WTC11 (cell line): ENCODE data around the gene PIKFYVE. TPM values are rescaled to one million over a fixed set of nuclear protein-coding genes. Genes with fewer than 3 reads are reported as not detected.

Source experiments
- ATAC-seq: fragments of 200-7000 bp; cut with Tn5 transposase; 2 replicates; pipeline ENCODE4 v1.10.0; 2021; ENCODE audit warnings: mild to moderate bottlenecking, moderate library complexity
- CTCF ChIA-PET: fragments of 300-600 bp; sonication (Branson Sonifier 250); formaldehyde crosslinking; loops from one replicate; lab custom pipeline; 2021; ENCODE audit warnings: antibody characterized with exemption; lab: Charles Lee
- POLR2A ChIA-PET: fragments of 350-600 bp; sonication (Branson Sonifier 250); formaldehyde crosslinking; loops from one replicate; lab custom pipeline; 2021; ENCODE audit warnings: antibody characterized with exemption; lab: Charles Lee
- DNase-seq: peaks from one replicate; pipeline ENCODE4 v3.0.0; 2021; ENCODE audit warnings: low spot score
- H3K27ac Mint-ChIP-seq: 2 replicates; pipeline ENCODE4 v1.8.0; 2021; ENCODE audit warnings: mixed read lengths
- H3K27me3 Mint-ChIP-seq: 2 replicates; pipeline ENCODE4 v1.8.0; 2021; ENCODE audit warnings: low read depth, mild to moderate bottlenecking, moderate library complexity, mixed read lengths
- H3K36me3 Mint-ChIP-seq: 2 replicates; pipeline ENCODE4 v1.8.0; 2021; ENCODE audit warnings: mixed read lengths
- H3K4me1 Mint-ChIP-seq: 2 replicates; pipeline ENCODE4 v1.8.0; 2022; ENCODE audit warnings: mixed read lengths
- H3K4me3 Mint-ChIP-seq: 2 replicates; pipeline ENCODE4 v1.8.0; 2021; ENCODE audit warnings: mild to moderate bottlenecking, moderate library complexity, mixed read lengths
- H3K9me3 Mint-ChIP-seq: 2 replicates; pipeline ENCODE4 v1.8.0; 2021; ENCODE audit warnings: mixed read lengths
- E2F1 ChIP-seq: sonication (generic); formaldehyde crosslinking; IDR thresholded peaks from 2 replicates; pipeline ENCODE4 v1.8.0; 2022; ENCODE audit warnings: mild to moderate bottlenecking, missing genetic modification reagents
- FOXJ3 ChIP-seq: sonication (generic); formaldehyde crosslinking; IDR thresholded peaks from 2 replicates; pipeline ENCODE4 v1.9.0; 2021; ENCODE audit warnings: missing genetic modification reagents, mild to moderate bottlenecking, borderline replicate concordance
- IRF2 ChIP-seq: sonication (generic); formaldehyde crosslinking; IDR thresholded peaks from 2 replicates; pipeline ENCODE4 v1.8.0; 2022; ENCODE audit warnings: low read depth, missing genetic modification reagents, borderline replicate concordance
- KAT7 ChIP-seq: sonication (generic); formaldehyde crosslinking; IDR thresholded peaks from 2 replicates; pipeline ENCODE4 v1.8.1; 2023; ENCODE audit warnings: missing genetic modification reagents, mild to moderate bottlenecking, borderline replicate concordance
- MLX ChIP-seq: sonication (generic); formaldehyde crosslinking; IDR thresholded peaks from 2 replicates; pipeline ENCODE4 v1.8.1; 2023; ENCODE audit warnings: mild to moderate bottlenecking, missing genetic modification reagents, moderate library complexity
- MXD4 ChIP-seq: fragments of 250-450 bp; sonication (Bioruptor Pico); IDR thresholded peaks from 2 replicates; pipeline ENCODE4 v1.8.0; 2021; ENCODE audit warnings: mild to moderate bottlenecking, moderate library complexity, borderline replicate concordance
- MYBL2 ChIP-seq: sonication (generic); formaldehyde crosslinking; IDR thresholded peaks from 2 replicates; pipeline ENCODE4 v1.8.1; 2023; ENCODE audit warnings: mild to moderate bottlenecking, moderate library complexity, missing genetic modification reagents
- NFATC4 ChIP-seq: fragments of 250-450 bp; sonication (Bioruptor Pico); IDR thresholded peaks from 2 replicates; pipeline ENCODE4 v1.9.0; 2021; ENCODE audit warnings: mild to moderate bottlenecking
- NFYB ChIP-seq: sonication (generic); formaldehyde crosslinking; conservative IDR thresholded peaks from 2 replicates; pipeline ENCODE4 v1.8.0; 2022; ENCODE audit warnings: low read depth, missing genetic modification reagents
- RELA ChIP-seq: sonication (generic); formaldehyde crosslinking; IDR thresholded peaks from 2 replicates; pipeline ENCODE4 v1.8.1; 2022; ENCODE audit warnings: missing genetic modification reagents, mild to moderate bottlenecking, borderline replicate concordance
- RORB ChIP-seq: fragments of 250-450 bp; sonication (Bioruptor Pico); IDR thresholded peaks from 2 replicates; pipeline ENCODE4 v1.9.0; 2021; ENCODE audit warnings: mild to moderate bottlenecking
- SMAD3 ChIP-seq: sonication (generic); formaldehyde crosslinking; IDR thresholded peaks from 2 replicates; pipeline ENCODE4 v1.8.0; 2022; ENCODE audit warnings: missing genetic modification reagents, mild to moderate bottlenecking, borderline replicate concordance
- SP1 ChIP-seq: sonication (generic); formaldehyde crosslinking; conservative IDR thresholded peaks from 2 replicates; pipeline ENCODE4 v1.8.1; 2022; ENCODE audit warnings: missing genetic modification reagents
- TP53 ChIP-seq: sonication (generic); formaldehyde crosslinking; IDR thresholded peaks from 2 replicates; pipeline ENCODE4 v1.8.1; 2023; ENCODE audit warnings: mild to moderate bottlenecking, missing genetic modification reagents
- ZNF138 ChIP-seq: sonication (generic); formaldehyde crosslinking; conservative IDR thresholded peaks from 2 replicates; pipeline ENCODE4 v1.8.1; 2022; ENCODE audit warnings: mild to moderate bottlenecking, moderate library complexity, missing genetic modification reagents
- ZNF219 ChIP-seq: sonication (generic); formaldehyde crosslinking; IDR thresholded peaks from 2 replicates; pipeline ENCODE4 v1.8.0; 2023; ENCODE audit warnings: missing genetic modification reagents, mild to moderate bottlenecking, borderline replicate concordance
- ZNF232 ChIP-seq: sonication (generic); formaldehyde crosslinking; IDR thresholded peaks from 2 replicates; pipeline ENCODE4 v1.8.0; 2022; ENCODE audit warnings: mild to moderate bottlenecking, missing genetic modification reagents
- ZNF532 ChIP-seq: fragments of 250-450 bp; sonication (Bioruptor Pico); IDR thresholded peaks from 2 replicates; pipeline ENCODE4 v1.9.0; 2021; ENCODE audit warnings: mild to moderate bottlenecking, borderline replicate concordance
- total RNA-seq: library from RNA; stranded (reverse); gene quantifications from 3 replicates; pipeline ENCODE4 v1.2.3, GENCODE V29; 2021
- TF ChIP-seq, protein P1 (sequence below): fragments of 250-450 bp; sonication (Bioruptor Pico); conservative IDR thresholded peaks from 2 replicates; pipeline ENCODE4 v1.9.0; 2021; ENCODE audit warnings: mild to moderate bottlenecking
- TF ChIP-seq, protein P2 (sequence below): sonication (generic); formaldehyde crosslinking; IDR thresholded peaks from 2 replicates; pipeline ENCODE4 v1.8.0; 2022; ENCODE audit warnings: mild to moderate bottlenecking, missing genetic modification reagents

PIKFYVE gene
- total RNA-seq, 1 experiment from 2014 or later = 36.1 TPM

DNA sequence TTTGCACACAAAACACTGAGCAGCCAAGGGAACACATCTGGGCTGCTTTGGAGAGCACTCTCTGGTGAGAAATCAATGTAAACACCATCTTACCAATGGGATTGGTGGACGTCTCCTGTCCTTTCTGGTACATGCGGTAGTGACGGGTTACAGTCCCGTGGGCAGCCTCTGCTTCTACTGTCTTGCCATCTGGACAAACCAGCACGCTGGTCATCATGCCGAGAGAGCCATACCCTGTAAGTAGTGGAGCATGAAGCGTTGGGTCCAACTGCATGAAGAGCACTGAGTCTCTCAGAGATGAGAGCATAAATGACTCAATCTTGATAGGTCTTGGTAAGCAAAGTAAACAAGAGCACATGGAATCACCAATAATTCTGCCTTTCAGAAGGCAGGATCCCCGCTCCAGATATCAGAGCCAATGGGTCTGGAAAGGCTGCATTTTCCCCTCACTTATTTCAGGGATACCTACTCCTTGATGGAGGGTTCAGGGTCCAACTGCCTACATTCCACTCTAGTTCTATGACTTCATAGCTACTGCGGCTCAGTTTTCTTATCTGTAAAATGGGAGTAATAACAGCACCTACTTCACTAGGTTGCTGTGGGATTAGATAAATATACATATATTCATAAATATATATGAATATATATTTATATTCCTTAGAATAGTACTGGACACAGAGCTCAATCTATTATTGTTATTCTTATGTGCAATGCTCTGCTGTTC, 26.1 kb upstream of the PIKFYVE start (continued):
- TF ChIP-seq ZNF532 = no peak
- no peak for TF ChIP-seq NFYB (CRISPR knock-in tag)
- TF ChIP-seq TP53 (CRISPR knock-in tag) = no peak

DNA sequence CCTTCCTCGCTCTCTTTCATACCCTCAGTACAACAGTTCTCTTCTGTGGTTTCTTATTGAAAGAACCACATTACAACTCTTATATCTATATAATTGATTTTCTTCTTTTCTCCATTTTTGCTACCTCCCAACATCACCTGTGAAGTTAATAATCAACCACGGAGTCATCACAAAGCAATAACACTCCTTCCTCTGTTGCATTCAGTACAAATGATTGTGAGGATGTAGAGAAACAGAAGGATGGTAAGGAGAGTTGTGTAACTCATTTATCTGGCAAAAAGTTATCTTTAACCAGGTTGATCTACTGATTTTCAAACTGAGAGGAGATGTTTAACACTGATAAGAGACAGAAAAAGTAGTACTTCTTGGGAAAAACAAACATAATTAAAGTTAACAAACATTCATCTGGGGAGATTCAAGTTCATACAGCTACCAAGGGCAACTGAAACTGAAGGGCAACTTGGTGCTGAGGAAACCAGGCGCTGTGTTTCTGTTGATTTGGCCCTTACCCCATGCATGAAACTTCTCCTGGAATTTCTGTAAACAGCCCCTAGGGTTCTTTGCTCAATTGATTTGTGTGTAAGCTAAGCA, 25.3 kb upstream of the PIKFYVE start:
- H3K9me3 Mint-ChIP-seq = peaks cover 4% of the 10 kb centered on the region
- POLR2A ChIA-PET = no interaction called here
- TF ChIP-seq NFATC4 (CRISPR knock-in tag) (no peak), SMAD3 (no peak), RELA (CRISPR knock-in tag) (no peak), ZNF138 (CRISPR knock-in tag) (no peak), FOXJ3 (CRISPR knock-in tag) (no peak), IRF2 (no peak), ZNF232 (CRISPR knock-in tag) (no peak), MYBL2 (CRISPR knock-in tag) (no peak), RORB (CRISPR knock-in tag) (no peak)
- TF ChIP-seq, protein P1, sequence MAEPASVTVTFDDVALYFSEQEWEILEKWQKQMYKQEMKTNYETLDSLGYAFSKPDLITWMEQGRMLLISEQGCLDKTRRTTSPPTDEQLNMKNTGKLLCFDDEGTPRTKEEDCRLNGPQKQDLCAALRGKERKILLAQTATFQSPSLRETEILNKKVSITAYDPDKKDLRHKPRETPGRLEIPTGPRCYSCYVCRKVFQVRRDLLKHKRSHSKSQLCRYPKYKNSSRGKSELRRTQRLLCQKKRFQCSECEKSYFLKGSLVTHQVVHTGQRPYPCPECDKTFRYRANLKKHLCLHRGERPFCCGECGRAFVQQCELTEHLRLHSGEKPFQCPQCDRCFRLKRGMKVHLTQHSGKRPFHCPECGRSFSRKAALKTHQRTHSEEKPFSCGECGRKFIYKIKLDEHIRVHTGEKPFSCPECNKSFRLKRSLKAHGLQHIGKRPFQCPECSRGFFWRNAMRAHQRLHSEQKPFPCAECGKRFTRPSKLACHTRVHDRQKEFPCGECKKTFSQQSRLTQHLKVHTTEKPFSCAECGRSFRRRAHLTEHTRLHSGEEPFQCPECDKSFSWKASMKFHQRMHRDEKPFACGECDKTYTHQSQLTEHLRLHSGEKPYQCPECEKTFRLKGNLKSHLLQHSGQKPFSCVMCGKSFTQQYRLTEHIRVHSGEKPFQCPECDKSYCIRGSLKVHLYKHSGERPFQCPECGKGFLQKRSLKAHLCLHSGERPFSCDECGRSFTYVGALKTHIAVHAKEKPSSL (CRISPR knock-in tag) = no peak
- TF ChIP-seq, all 79 proteins: peak for 0
- Mint-ChIP-seq H3K27me3 (no peaks in the 10 kb centered on the region), H3K4me3 (no peak overlapping the region), H3K36me3 (peaks cover 90% of the 10 kb centered on the region), H3K4me1 (0 out of 2 replicates have a peak, but pooled peaks cover 3% of the 10 kb centered on the region), H3K27ac (no peak overlapping the region)
- CTCF ChIA-PET = interaction anchor here (0.9 kb wide), 1 partner anchor 14 kb away, joined by 3 read pairs; the partner anchor contains the start of gene IDH1
- DNase-seq (no peak), ATAC-seq (no peak)

DNA sequence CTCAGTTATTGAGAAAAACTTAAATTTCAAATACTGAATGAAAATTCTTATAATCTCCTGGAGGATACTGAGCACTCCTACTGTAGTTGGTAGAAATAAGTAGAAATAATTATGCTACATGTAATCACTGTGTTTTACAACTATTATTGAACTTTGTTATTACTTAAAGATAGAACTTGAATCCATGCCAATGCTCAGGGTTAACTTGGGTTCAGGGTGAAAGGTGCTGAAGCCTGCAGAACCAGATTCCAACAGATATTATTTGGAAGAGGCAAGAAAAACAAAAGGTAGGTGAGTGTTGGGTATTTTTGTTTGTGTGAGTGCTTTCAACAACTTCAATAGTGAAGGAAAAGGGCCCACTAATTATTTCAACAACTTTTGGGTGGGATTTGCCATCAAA, 21.6 kb upstream of the PIKFYVE start:
- DNase-seq (no peak), ATAC-seq (no peak)
- Mint-ChIP-seq H3K9me3 (no peaks in the 10 kb centered on the region), H3K4me3 (no peak overlapping the region), H3K36me3 (peaks cover 91% of the 10 kb centered on the region), H3K4me1 (0 out of 2 replicates have a peak, but pooled peaks cover 3% of the 10 kb centered on the region), H3K27ac (no peak overlapping the region), H3K27me3 (no peaks in the 10 kb centered on the region)
- no peak for TF ChIP-seq SP1 (CRISPR knock-in tag)
- no peak for TF ChIP-seq ZNF219
- TF ChIP-seq MXD4 (CRISPR knock-in tag) = no peak
- TF ChIP-seq MLX (CRISPR knock-in tag) = no peak
- TF ChIP-seq KAT7 (CRISPR knock-in tag) = no peak
- TF ChIP-seq RORB (CRISPR knock-in tag) = no peak
- no peak for TF ChIP-seq E2F1 (CRISPR knock-in tag)
- TF ChIP-seq, protein P2, sequence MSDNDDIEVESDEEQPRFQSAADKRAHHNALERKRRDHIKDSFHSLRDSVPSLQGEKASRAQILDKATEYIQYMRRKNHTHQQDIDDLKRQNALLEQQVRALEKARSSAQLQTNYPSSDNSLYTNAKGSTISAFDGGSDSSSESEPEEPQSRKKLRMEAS = no peak
- POLR2A ChIA-PET = no interaction called here
- CTCF ChIA-PET = no interaction called here
